Stimulated activated CD4-positive, alpha-beta T cell treated with anti-CD3 and anti-CD28 coated beads, Interleukin-12 subunit alpha, Interleukin-12 subunit beta, amount 100 ng/mL, for 48 hours (primary cell): ENCODE measurements around the gene NFYB.
"Not testable (repeated sequence)": the region's sequence is repeated elsewhere in the genome, so short reads cannot be mapped to it uniquely, and the experiment has no call there.

Experiments
- DNase-seq, 3 donors: peaks; one replicate each; pipeline ENCODE4 v3.0.0-alpha.2; 2020; ENCODE audit warnings: low read depth in 2 of 3, low spot score in 1 of 3

Gene NFYB

DNA sequence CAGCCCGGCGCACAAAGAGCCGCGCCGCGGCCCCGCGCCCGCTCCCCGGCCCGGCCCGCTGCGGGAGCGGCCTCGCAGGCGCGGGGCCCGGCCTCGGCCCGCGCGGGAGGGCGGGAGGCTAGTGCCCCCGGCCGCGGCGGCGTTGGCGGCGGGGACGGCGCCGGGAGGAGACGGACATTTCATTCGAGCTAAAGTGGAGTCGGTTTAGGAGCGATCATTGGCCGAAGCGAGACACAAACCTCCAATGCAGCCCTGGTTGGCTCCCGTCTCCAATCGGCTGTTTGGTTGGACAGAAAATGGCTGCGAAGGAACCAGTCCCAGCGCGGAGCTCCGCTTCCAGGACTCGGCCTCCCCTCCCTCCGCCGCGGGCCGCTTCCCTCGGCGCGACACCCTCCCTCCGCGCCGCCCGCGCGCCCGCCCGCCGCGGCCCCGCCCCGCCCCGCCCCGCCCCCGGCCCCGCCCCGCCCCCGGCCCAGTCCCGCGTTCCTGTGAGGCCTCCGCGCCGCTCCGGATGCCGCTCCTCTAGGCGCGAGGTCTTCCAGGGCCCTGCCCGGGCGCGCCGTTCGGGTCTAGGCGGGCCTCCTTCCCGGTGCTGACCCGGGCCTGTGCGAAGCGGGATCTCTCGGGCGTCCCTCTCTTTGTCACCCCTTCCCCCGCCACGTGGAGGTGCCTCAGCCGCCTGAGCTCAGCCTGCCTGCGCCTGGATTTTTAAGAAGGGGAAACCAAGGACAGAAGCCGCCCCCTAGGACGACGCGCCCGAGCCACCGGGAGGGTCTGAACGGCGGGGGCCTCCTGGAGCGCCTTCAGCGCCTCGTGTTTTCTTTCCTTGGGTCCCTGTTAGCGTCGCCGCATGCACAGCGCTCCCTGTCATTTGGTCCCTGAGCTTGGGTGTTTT, at the start of gene NFYB:
Gene NFYB (minus strand): TSS at position 309 of the 895 bp plus-strand sequence. CDS start 2,757 bp downstream, outside the sequence.
- peak; percentile 83 to 87 (median 84) for DNase-seq

DNA sequence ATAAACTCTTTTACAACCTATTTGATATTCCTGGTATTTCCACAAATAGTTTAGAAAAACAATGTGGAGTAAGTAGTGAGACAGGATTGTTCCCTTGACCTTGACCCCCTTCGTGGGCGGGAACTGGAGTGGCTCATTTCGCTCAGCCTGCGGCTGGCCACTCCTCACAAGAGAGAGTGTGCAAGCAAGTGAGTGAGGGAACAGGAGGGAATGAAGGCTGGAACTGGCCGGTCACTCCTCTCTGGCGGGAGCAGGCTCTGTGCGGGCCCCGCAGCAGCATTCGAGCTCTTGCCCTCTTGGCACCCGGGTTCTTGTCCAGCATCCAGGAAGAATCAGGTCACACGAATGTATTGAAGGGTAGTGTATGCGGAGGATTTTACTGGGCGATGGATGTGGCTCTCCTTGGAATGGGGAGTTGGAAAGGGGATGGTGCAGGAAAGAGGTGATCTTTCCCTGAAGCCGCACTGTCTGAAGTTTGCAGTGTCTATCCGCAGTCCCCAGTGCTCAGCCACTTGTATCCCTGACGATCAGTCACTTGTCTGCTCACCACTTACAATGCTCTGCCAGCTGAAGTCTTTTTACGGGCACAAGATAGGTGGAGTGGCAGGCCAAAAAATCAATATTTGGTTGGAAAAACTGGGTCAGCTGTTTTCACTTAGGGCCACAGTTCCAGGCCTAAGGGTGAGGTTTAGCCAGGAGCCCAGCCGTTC, 49.6 kb upstream of the NFYB start:
- no peak for DNase-seq

DNA sequence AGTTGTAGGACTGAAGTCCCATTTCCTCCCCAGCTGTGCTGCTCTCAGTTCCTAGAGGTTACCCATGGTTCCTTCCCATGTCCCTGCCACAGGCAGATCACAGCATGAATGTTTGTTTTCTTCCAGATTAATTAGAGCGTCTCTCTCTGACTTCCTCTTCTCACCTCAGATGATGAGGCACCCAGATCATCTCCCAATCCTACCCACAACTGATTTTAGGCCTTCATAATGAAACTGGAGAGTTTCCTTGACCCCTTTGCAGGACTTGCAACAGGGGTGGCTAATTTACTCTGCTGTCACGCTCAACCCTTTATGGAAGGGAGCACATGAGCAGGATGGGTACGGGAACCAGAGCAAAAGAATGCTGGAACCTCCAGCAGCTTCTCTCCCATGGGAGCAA, 45.4 kb upstream of the NFYB start:
- DNase-seq, result no peak

DNA sequence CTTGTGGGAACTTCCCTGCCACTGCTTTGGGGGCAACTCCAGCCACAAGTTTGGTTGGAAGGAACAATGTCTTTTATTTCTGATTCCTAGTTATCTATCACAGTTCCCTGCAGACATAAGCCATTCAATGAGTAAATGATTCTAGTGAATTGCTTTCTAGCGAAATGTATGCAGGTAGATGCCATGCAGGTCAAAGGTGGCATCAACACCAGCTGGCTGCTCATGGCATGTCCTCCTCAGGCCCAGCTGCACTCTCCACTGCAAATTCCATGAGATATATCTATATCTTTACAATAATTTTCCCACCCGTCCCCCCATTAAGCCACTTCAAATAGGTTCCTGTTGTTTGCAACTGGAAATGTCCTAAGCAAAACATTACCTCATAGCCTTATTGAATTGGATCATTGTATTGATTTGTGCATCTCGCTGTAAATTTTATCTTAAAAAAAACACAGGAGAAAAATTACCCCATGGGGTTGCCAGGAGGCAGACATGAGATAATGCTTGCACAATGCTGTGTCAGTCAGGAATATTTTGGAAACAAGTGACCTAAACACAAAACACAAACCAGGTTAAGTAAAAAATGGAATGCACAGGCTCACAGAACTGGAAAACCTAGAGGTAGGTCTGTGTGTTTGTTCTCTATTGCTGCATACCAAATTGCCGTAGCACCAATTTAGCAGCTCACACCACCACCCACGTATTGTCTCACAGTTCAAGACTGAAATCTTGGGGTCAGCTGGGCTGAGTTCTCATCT, 44.8 kb upstream of the NFYB start:
- no peak for DNase-seq

DNA sequence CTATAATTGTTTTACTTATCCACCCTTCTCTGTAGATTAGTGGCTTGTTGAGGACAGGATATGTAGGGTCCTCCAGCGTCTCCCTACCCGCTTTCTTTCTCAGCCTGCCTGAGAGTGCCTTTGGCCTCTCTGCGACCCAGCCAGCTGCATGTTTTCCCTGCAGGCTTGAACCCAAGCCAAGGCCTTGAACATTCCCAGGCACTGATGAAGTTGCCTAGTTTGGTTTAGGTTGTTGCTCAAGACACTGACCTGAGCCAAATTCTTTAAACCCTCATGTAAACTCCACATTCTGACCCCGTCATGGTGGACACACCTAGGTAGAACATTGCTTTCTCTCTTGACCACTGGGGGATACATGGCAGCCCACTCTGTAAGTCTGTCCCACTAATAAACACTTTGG, 44.1 kb upstream of the NFYB start:
- no peak for DNase-seq

DNA sequence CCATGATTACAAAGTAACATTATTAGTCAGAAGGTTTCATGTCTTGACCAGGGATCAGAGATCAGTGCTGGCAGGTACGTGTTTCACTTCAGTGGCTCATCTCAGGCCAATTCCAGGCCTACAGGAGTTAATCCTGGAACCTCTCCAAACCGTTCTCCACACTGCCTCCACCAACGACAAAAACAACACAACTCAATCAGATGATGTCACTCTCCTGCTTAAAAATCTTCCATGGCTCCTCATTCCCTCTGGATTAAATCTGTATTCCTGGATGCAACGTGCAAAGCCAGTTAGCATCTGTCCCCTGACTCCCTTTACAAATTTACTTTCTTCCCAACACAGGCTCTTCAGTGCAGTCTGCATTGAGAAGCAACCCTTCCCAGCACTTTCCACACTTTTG, 43.3 kb upstream of the NFYB start:
- no peak for DNase-seq

DNA sequence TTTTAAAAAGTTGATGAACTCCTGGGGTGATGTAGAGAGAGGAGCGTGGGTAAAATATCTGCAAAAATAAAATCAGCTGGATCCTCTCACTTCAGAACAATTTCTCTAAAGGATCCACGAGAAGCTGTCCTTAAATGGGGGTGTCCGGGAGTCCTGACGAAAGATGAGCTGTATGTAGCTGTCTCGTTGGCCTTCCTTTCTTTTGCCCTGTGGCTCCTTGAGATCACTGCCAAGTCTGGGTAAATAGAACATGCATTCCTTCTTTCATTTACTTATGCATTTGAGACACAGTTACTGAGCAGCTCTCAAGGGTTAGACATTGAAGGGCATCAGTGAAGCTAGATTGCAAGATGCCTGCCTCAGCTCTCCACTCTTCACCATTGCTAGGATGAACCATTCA, 42.4 kb upstream of the NFYB start:
- no peak for DNase-seq

DNA sequence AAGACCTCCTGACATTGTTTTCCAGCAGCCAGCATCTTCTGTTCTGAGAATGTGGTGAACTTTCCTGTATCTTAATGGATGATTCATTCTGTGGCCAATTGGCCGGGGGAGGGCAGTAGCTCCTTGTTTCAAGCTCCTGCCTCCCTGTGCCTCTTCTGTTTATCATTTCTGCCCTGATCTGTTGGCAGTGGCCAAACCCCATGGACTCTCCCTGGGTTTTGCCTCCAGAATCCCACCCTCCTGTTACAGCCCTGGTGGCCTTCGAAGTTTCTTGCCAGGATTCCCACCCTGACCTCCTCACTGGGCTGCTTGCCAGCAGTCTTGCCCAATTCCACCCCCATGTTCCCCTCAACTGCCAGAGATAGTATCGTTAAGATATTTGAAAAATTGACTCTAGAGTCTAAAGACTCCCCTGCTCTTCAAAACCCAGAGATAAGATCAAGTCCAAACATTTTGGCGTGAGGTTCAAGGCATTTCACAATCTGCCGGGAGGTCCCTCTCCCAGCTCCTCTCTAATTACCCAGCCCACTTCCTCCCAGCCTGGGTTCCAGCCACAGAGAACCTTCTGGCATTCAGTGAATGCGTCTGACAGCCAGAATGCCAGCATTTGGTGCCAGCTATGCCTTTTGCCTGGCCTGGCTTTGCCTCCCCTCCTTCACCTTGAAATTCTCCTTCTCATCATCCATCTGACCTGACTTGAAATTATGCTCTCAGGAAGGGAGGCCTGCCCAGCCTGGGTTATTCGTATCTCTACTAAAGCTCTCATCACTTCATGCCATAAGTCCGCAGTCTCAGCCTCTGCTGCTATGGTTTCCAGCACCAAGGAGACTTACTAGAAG, 39.9 kb upstream of the NFYB start:
- peak; percentile 18 to 20 (median 19) for DNase-seq

DNA sequence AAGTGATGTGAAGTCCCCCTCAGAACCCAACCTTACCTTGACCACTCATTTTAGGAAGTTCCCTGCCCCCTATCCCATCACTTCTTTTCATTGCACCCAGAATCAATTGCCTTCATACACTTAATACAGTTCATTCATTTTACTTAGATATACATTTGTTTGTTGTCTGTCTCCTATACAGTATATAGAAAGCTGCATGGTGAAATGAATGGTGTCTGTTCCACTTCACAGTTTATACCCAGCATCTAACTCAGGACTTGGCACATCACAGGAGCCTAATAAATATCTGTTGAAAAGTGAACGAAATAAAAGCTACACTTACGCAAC, 39.3 kb upstream of the NFYB start:
- DNase-seq, result no peak

DNA sequence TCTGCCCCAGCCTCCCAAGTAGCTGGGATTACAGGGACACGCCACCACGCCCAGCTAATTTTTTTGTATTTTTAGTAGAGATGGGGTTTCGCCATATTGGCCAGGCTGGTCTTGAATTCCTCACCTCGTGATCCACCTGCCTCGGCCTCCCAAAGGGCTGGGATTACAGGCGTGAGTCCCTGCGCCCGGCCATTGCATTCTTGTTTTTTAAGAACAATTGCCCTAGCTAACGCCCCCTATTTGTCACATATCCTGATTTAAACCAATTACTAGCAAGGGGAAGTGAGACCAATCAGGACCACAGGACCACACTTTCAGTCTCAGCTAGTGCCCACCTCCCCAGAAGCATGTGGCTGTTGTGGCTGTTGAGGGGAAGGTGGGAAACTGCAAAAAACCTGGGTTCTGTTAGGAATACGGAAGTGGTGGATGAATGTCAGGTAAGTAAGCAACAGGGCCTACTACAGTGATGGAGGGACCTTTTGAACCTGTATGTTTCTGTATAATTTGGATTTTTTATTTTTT, 37.8 kb upstream of the NFYB start:
- DNase-seq, result no peak

DNA sequence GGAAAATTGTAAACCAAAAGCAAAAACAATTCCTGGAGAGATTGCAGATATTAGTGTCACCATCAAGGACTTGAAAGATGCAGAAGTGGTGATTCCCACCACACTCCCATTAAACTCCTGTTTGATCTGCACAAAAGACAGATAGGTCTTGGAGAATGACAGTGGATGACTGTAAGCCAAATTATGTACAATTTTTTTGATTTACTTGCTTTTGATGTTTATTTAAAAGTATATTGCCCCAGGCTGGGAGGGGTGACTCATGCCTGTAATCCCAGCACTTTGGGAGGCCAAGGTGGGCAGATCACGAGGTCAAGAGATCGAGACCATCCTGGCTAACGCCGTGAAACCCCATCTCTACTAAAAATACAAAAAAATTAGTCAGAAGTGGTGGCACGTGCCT, 35.8 kb upstream of the NFYB start:
- DNase-seq, result not testable (repeated sequence)

DNA sequence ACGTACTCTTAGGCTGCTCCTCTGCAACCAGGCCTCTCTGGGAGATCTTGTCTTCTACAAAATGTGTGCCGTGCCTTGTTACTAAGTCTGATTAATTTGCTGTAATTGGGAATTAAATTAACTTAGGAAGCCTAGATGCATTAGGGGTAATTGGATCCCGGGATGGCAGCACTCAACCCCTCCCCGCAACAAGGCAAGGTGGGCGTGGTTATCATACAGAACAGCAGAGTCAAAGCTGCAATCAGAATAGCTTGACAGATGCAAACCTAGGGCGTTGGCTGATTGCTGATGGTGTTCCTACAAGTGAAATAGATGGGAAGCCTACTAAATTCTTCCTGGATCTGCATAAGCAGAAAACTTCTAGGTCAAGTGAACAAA, 34.5 kb upstream of the NFYB start:
- DNase-seq, result no peak

DNA sequence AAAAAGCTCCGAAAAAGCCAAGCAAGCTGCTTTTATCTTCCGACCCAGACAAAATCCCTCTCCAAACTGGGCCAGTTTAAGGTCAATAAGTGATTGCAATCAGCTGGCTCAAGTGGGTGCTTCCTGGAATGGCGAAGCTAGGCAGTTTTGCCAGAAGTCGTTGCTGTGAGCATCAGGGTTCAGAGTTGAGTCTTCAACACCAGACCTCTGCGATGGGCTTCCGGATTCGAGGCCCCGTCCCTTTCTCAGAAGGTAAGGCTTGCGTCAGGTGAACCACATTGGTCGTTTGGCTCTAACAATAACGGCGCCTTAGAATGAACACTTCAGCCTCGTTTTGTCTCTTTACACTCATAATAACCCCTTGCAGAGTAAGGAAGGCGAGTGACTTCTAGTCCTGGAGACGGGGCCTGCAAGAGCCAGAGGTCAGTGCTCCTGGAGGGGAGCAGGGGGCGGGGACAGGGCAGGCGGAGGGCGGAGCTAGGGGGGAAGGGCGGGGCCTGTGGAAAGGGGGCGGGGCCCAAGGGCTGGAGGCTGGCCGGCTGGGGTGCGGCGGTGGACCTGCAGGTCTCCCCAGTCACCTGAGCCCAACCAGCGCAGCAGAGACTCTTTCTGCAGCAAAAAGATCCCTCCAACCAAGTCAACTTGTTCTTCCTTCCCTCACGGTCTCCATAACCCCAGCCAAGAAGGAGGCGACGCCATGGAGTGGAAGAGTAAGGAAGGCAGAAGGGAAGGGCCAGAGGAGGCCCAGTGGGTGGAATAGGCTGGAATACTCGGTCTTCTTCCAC, 34.0 kb upstream of the NFYB start:
- no peak for DNase-seq

DNA sequence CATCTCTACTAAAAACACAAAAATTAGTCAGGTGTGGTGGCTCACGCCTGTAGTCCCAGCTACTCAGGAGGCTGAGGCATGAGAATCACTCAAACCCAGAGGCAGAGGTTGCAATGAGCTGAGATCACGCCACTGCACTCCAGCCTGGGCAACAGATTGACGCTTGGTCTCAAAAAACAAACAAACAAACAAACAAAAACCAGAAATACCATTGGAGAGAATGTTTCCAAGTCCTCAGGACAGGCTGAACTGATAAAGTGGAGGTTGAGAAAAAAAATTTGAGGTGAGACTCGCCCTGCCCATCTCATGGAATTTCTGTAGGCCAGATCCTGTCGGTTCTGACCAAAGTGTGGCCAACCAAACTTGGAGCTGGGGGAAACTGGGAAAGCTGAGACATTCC, 30.6 kb upstream of the NFYB start:
- DNase-seq, result no peak

DNA sequence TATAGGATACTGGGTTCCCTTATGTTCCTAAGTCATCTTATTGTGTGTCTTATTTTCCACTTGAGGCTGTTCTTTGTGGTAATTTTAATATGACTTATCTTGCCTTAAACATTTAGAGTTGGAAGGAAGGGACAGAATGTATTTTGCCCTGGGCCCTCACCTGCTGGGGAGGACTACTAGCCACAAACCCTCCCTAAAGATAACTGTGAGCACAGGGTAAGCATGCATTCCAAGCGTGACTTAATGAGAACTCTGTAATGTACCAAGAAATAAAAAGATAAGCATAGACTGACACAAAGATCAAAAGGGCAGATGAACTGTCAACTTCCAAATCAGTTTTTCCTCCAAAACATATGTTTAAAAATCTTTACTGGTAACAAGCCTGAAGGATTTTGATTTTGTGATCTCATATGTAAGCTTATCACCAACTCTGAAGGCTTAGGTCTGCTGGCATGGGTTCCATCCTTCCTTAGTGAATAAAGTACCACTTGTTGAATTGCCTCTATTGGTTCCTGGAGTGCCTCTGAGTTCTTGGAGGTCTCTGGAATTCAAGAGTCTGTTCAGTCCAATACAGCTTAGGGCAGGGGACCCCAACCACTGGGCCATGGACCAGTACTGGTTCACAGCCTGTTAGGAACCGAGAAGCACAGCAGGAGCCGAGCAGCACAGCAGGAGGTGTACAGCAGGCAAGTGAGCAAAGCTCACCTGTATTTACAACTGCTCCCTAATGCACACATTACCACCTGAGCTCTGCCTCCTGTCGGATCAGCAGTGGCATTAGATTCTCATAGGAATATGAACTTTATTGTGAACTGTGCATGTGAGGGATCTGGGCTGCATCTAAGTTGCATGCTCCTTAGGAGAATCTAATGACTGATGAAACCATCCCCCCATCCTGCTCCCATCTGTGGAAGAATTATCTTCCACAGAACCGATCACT, 29.8 kb upstream of the NFYB start:
- no peak for DNase-seq

DNA sequence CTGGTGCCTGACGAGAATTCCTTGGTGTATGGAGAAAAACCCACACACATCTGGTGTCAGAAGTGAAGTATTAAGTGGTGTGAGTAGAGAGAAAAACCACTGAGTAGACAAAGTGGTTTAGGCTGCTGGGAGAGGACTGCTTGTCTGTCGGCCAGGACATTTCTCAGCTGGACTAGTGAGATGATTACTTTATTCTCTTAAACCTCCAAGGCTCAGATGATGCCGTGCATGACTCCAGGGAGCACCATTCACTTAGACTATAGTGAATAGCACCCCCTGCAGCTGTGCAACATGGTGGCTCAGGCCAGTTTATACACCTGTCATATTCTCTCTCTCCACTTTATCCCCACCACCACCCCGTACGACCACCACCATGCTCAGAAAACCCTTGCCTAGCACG, 28.5 kb upstream of the NFYB start:
- DNase-seq, result no peak

DNA sequence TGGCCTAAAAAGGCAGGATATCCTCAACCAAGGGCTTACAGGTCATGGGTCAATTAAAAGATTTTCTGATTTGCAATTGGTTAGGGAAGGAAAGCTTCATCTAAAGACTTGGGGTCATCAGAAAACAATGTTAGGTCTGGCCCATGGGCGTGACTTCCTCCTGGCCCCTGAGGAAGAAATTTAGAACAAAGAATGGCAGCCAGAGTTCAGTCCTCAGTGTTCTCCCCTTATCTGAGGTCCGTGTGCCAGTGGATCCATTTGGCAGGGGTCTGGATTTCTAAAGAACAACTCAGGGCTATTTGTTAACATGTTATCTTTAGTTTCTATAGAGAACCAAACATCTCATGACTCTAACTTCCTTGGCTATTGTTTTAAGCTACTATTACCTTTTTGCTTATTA, 27.8 kb upstream of the NFYB start:
- DNase-seq, result no peak

DNA sequence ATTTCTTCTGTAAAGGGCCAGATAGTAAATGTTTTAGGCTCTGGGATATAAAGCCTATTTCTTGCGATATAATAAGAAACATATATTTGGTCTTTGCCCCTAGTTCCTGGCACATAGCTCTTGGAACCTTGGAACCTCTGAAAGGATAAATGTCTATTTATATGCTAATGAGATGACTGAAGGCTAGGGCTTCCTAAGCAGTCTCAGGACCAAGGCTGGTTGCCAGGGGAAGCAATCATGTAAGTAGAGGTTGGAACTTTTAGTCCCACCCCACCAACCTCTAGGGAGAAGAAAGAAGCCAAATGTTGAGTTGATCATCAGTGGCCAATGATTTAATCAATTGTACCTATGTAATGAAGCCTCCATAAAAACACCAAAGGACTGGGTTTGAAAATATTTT, 26.6 kb upstream of the NFYB start:
- no peak for DNase-seq

DNA sequence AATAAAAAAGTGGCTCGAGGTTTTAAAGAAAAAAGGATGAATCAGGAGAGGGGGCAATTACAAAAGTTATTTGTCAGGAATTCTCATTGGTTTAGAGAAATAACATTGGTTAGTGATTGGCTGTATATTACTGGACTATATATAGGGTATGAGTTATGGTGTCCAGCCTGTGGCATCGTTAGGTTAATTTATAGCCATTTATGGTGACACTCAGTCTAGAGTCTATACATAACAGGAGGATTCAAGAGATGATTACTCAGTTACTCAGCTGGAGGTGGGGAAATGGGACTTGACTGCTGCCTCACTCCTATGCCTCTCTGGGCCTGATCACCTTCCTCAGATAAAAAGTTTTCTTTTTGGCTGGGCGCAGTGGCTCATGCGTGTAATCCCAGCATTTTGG, 25.6 kb upstream of the NFYB start:
- DNase-seq, result no peak
